Heart left ventricle (tissue), 16 donors: Measurements from ENCODE around the gene C17orf78. TPM values are rescaled to one million over a fixed set of nuclear protein-coding genes. Genes with fewer than 3 reads are reported as not detected.
"Not testable (repeated sequence)": the region's sequence is repeated elsewhere in the genome, so short reads cannot be mapped to it uniquely, and the experiment has no call there.

ENCODE experiments used
- ATAC-seq, 4 donors: fragments of 200-7000 bp; cut with Tn5 transposase; one replicate each; pipeline ENCODE4 v1.9.1; 2020 to 2022; ENCODE audit warnings: moderate library complexity in 4 of 4, mild to moderate bottlenecking in 3 of 4, moderate number of reproducible peaks in 1 of 4
- DNase-seq, 5 donors: peaks; one replicate each; pipeline ENCODE4 v3.0.0-alpha.2; 2020
- H3K27ac ChIP-seq, 12 donors: fragments of 200-600 bp; sonication (generic) in 4 of 12; one replicate each; pipeline versions ENCODE4 v1.5.0 to v1.8.0; 2016 to 2022; ENCODE audit warnings: mild to moderate bottlenecking in 2 of 12
- H3K27me3 ChIP-seq, 9 donors: fragments of 200-600 bp; sonication (generic) in 2 of 9; one replicate each; pipeline versions ENCODE4 v1.5.1 to v1.8.0; 2016 to 2022; ENCODE audit warnings: mild to moderate bottlenecking in 3 of 9
- H3K36me3 ChIP-seq, 9 donors: fragments of 200-600 bp; sonication (generic) in 2 of 9; one replicate each; pipeline versions ENCODE4 v1.5.0 to v1.8.0; 2018 to 2022; ENCODE audit warnings: mild to moderate bottlenecking in 2 of 9
- H3K4me1 ChIP-seq, 12 donors: fragments of 200-600 bp; sonication (generic) in 4 of 12; one replicate each; pipeline versions ENCODE4 v1.5.0 to v1.8.0; 2016 to 2022; ENCODE audit warnings: mild to moderate bottlenecking in 3 of 12
- H3K4me3 ChIP-seq, 12 donors: fragments of 200-600 bp; sonication (generic) in 4 of 12; one replicate each; pipeline versions ENCODE4 v1.5.0 to v1.8.0; 2017 to 2022; ENCODE audit warnings: mild to moderate bottlenecking in 9 of 12, moderate library complexity in 4 of 12
- H3K9me3 ChIP-seq, 12 donors: fragments of 200-600 bp; sonication (generic) in 4 of 12; one replicate each; pipeline versions ENCODE4 v1.5.0 to v1.8.0; 2016 to 2022; ENCODE audit warnings: mild to moderate bottlenecking in 1 of 12
- CTCF ChIP-seq, 12 donors: fragments of 200-600 bp; sonication (generic) in 4 of 12; IDR thresholded peaks; one replicate each; pipeline versions ENCODE4 v1.5.0 to v1.8.0; 2018 to 2022; ENCODE audit warnings: antibody characterized with exemption in 12 of 12, mild to moderate bottlenecking in 5 of 12
- POLR2A ChIP-seq, 2 donors: fragments of 450-650 bp; IDR thresholded peaks; one replicate each; pipeline ENCODE4 v1.6.1; 2017; ENCODE audit warnings: antibody characterized with exemption in 2 of 2, mild to moderate bottlenecking in 2 of 2, moderate library complexity in 2 of 2
- WGBS, 4 donors: extraction: QIAGEN DNeasy Blood & Tissue Kit in 2 of 4; methylation state at CpG; one replicate each; pipeline versions ENCODE4 v1.1.5 to v1.1.7; 2013 to 2018; 5-methylcytosine and 5-hydroxymethylcytosine counted together
- intact Hi-C, 10 donors: fragments of 100-400 bp; cut with DNase I; formaldehyde crosslinking; loops; one replicate each; pipeline versions ENCODE4 v1.11.1 to v1.14.2; 2022
- polyA plus RNA-seq, 2 donors: library from polyadenylated mRNA; stranded (reverse); fragments of 200-250 nt; gene quantifications; one replicate each; pipeline ENCODE4 v1.2.3, GENCODE V29; 2013
- total RNA-seq, 9 donors: library from RNA; depleted of rRNA in 2 of 9; stranded (reverse); fragments of >200 nt in 2 of 9; fragmentation: NEBNext Ultra II Directional in 3 of 9; extraction: Animal tissue kit (Norgen Biotek cat#: 25700) in 3 of 9; gene quantifications; one replicate each; pipeline versions ENCODE4 v1.1.0 to v1.2.4, GENCODE V29; 2016 to 2023
- donor health status: ischemic (EF 13 %, LVEDD 7.1; RV severe dilation, severe dysfunction).
- donor health status: healthy with polysubstance abuse.
- donor health status: DM: no; HTN: yes; CAD: no.
- donor health status: DM: no; HTN: no; CAD: no.
- donor health status: ischemic (EF 25% LVEDD 6.9; RV normal size, moderate dysfunction).
- donor health status: ischemic (EF 25% LVEDD 5.7; RV mildly dilated, moderate dysfunction).
- donor health status: healthy.
- donor health status: DM: yes; HTN: yes; CAD: no.
- donor health status: ischemic (EF 35%, LVEDD 5.7; RV mildly dilated, moderate dysfunction).
- donor health status: nonischemic (EF 11% LVEDD 7.7; RV severe dilation, severe dysfunction).
- donor health status: DM: yes; HTN: yes; CAD: no.
- donor health status: PGD.
- donor health status: ischemic (EF 29% LVEDD 5.4; RV normal size, mild dysfunction).
- donor health status: nonischemic (EF 23%, LVEDD 6.1; RV moderate dilation, normal function).

The C17orf78 gene
- total and polyA plus RNA-seq, 11 donors: not detected

GRCh38 chr17:37392024-37392590, 16.3 kb downstream of the C17orf78 start:
- H3K4me3 ChIP-seq: no peak overlapping the region

GRCh38 chr17:37393352-37393751, 17.6 kb downstream of the C17orf78 start:
- TF ChIP-seq CTCF (IDR thresholded peaks at IDR 0.05) (no peak), POLR2A (IDR thresholded peaks at IDR 0.05) (no peak)
- no peaks in the 10 kb centered on the region for H3K9me3 ChIP-seq
- H3K4me3 ChIP-seq: no peak overlapping the region
- 97 to 99% (median 98%) methylated on average over 7 of the region's 7 CpGs for WGBS, 4 donors
- peaks cover 0 to 20% (median 6%) of the 10 kb centered on the region in 12 donors for H3K4me1 ChIP-seq
- no peak for ATAC-seq
- H3K36me3 ChIP-seq: no peaks in the 10 kb centered on the region
- no peak overlapping the region for H3K27ac ChIP-seq
- H3K27me3 ChIP-seq: no peaks in the 10 kb centered on the region
- no peak for DNase-seq
- intact Hi-C loops: no loop called here

More at GRCh38 chr17:37392024-37392590, 16.3 kb downstream of the C17orf78 start:
- no peak for DNase-seq
- TF ChIP-seq CTCF (IDR thresholded peaks at IDR 0.05): no peak
- TF ChIP-seq POLR2A (IDR thresholded peaks at IDR 0.05): no peak
- no peak overlapping the region for H3K27ac ChIP-seq
- H3K4me1 ChIP-seq: peaks cover 0 to 16% (median 6%) of the 10 kb centered on the region in 12 donors
- ATAC-seq: peak; percentile 47 to 86 (median 72)
- no peaks in the 10 kb centered on the region for H3K27me3 ChIP-seq
- intact Hi-C loops: no loop called here
- H3K9me3 ChIP-seq: no peaks in the 10 kb centered on the region
- WGBS, 4 donors: 50 to 68% (median 58%) methylated on average over 3 of the region's 3 CpGs
- H3K36me3 ChIP-seq: no peaks in the 10 kb centered on the region

GRCh38 chr17:37399265-37399803, 23.5 kb downstream of the C17orf78 start:
- Histone ChIP-seq H3K27me3 (no peaks in the 10 kb centered on the region), H3K36me3 (no peaks in the 10 kb centered on the region), H3K27ac (no peak overlapping the region), H3K4me1 (peaks cover 0 to 4% (median 0%) of the 10 kb centered on the region in 12 donors), H3K9me3 (no peaks in the 10 kb centered on the region), H3K4me3 (no peak overlapping the region)
- no peak for TF ChIP-seq POLR2A (IDR thresholded peaks at IDR 0.05)
- no peak for TF ChIP-seq CTCF (IDR thresholded peaks at IDR 0.05)
- WGBS, 4 donors: 84 to 95% (median 94%) methylated on average over 5 of the region's 5 CpGs
- no peak for DNase-seq
- intact Hi-C loops: no loop called here
- no peak for ATAC-seq

GRCh38 chr17:37400505-37400904, 24.7 kb downstream of the C17orf78 start:
- Histone ChIP-seq H3K4me3 (no peak overlapping the region), H3K4me1 (peaks cover 0 to 16% (median 2%) of the 10 kb centered on the region in 12 donors), H3K27me3 (no peaks in the 10 kb centered on the region), H3K27ac (no peak overlapping the region), H3K9me3 (no peaks in the 10 kb centered on the region), H3K36me3 (no peaks in the 10 kb centered on the region)
- no peak for DNase-seq
- TF ChIP-seq CTCF (IDR thresholded peaks at IDR 0.05) (no peak), POLR2A (IDR thresholded peaks at IDR 0.05) (no peak)
- no peak for ATAC-seq
- intact Hi-C loops: loop anchor here in 2 of 10 donors (5.0 to 10.0 kb wide), 2 partner anchors 38 to 796 kb away; partner anchors contain the start of gene MRM1 (in 1 of the 2)

- intact Hi-C loops: loop anchor here in 4 of 10 donors (1.0 to 10.0 kb wide), 4 partner anchors 33 to 801 kb away; partner anchors contain the start of gene MRM1 (in 1 of the 4)
- 76 to 86% (median 79%) methylated on average over 14 of the region's 14 CpGs for WGBS, 4 donors
These were observed 29.7 kb downstream of the C17orf78 start for GRCh38 chr17:37405522-37405921.

More at GRCh38 chr17:37405522-37405921, 29.7 kb downstream of the C17orf78 start:
- not testable (repeated sequence) for H3K36me3 ChIP-seq, H3K9me3 ChIP-seq, ATAC-seq, DNase-seq, H3K27me3 ChIP-seq
- peaks cover 0 to 29% (median 12%) of the 10 kb centered on the region in 12 donors for H3K4me1 ChIP-seq
- H3K4me3 ChIP-seq: peak overlapping the region in 9 of 12 donors; percentile 66 to 96 (median 85)
- H3K27ac ChIP-seq: peak overlapping the region in 1 of 12 donors; percentile 93
